ENCODE measurements around the gene TCF7L1.
A peak's percentile ranks its signal among the peaks of the same experiment; 100 is the strongest.

TCF7L1 gene

DNA sequence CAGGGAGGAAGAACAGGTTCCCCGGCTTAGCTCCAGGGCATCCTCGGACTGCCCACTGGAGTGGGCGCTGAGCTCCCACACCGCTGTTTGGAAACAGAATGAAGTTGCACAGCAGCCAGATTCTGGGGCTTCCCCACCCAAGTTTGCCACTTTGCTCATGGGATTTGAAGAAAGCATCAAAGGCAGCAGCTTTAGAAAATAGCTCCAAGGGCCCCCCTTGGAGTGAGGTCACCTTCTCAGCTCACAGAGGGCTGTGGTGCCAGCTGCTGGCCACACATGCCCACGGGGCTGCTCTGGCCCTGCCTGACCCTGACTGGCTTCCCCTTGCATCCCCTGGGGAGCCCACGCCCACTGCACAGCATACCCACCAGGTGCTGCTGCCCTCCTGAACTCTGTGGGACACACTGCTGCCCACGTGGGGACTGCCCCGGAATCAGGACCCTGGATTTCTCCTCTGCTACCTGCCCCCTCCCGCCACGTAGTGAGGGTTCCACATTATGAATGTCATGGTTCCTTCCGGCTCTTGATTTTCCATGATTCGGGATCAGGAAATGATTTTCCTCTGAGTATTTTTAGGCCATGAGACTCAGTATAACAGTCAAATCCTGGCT lies 124.3 kb downstream of the TCF7L1 start:
- DNase-seq: no peak

DNA sequence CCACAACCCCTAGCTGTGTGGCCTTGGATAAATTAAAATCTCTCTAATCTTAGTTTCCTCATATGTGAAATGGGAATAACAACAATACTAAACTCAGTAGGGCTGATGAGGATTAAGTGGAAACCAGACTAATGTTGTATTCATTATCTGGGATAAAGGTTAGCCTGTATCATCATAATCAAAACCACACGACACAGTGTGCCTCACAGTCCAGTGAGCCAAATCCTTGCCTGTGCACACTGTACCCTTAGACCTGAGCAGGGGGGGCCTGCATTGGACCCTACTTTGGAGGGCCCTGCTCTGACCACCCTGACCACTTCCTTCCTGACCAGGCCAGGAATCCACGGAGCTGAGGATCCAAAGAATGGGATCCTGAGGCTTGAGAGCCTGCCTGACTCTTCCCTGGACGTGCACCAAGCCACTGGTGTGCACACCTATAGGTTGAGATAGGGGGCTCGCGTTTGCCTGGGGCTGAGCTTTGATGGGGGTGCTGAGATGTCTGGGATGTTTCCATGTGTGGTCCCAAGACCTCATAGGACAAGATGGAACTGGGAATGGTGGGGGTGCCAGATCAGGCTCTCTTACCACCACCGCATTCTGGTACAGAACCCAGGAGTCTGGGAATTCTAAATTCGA lies 124.9 kb downstream of the TCF7L1 start:
- DNase-seq: no peak

DNA sequence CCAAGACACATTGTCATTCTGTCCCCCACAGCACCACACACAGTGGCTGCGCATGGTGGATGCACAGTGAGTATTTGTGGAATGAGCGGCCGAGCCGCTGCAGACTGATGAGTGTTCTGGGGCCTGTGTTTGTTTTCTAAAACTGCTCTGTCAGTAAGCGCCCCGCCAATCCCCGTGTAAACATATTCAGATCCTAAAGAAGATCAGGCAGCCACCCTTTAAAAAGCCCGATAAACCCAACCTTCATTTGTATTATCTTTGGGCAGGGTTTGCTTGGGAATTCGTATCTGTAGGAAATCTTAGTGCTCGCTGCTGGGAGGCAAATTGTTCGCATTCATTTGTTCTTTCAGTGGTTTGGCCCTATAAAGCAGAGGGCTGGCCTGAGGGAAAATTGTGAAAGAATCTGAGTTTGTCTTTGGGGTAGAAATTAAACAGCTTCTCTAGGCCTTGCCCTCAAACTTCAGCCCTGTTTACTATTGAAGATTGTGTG lies 126.0 kb downstream of the TCF7L1 start:
- no peak for DNase-seq

DNA sequence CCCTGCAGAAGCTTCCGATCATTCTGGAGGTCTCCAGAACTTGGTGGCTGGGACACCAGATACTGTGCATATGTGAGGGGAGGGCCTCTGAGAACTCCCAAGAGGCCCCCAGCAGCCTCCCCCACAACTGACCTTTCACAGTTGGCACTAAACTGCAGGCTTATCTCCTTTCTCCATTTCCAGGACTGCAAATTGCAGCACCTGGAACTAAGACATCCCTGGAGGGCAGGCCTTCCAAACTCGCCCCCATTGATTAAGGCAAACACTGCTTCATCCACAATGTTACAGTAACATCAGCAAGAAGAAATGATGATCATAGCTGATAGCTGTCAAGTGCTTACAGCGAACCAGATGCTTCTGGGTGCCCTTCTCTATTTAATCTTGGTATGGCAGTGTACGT lies 126.7 kb downstream of the TCF7L1 start:
- no peak for DNase-seq

DNA sequence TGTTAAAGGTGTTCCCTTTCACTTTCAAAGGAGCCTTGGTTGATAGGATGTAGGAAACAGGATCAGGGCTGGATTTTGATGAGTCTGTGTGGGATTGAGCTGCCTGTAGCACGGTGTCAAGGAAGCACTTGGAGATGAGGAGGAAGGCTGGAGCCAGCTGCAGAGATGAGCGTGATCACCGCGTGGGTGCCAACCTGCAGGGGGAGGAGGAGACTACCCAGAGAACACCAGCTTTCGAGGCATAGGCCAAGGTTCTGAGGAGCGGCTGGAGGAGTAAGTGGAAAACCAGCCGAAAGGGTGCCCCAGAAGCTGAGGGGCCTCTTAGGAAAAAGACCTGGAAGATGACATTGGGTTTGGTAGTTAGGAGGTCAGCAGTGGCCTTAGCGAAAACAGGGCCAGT lies 130.4 kb downstream of the TCF7L1 start:
- no peak for DNase-seq

DNA sequence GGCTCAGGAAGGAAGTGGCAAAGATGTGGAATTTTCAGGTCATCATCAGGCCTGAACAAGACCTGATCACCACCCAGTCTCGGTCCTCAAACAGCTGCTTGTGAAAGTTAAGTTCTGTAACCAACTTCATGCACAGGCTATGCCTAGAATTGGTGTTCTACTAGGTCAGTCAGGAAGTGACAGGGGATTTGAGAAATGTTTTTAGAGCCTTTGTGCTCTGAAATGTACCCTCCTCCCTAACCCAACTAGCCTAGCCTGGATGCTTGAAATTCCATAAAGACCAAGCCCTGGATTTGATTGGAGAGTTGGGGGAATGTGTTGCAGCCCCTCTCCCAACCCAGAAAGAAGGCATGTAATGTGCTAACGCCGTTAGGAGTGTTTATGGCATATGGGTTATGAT lies 131.3 kb downstream of the TCF7L1 start:
- no peak for DNase-seq

DNA sequence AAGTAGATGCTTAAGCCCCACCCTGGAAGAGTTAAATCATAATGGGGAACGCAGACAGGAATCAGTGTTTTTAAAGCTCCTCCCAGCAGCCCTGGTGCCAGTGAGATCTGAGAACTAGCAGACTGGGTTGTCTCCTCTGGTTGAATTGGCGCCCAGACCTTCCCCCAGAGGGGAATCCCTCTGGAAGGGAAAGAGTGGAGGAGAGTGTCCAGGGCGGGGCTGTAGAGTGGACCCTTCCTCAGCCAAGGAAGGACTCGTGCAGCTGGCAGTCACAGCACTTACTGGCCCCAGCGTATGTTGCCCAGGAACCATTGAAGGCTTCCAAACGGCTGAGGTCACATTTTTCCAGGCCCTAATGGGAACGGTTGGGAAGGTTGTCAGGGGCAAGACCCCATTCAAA lies 132.1 kb downstream of the TCF7L1 start:
- no peak for DNase-seq

DNA sequence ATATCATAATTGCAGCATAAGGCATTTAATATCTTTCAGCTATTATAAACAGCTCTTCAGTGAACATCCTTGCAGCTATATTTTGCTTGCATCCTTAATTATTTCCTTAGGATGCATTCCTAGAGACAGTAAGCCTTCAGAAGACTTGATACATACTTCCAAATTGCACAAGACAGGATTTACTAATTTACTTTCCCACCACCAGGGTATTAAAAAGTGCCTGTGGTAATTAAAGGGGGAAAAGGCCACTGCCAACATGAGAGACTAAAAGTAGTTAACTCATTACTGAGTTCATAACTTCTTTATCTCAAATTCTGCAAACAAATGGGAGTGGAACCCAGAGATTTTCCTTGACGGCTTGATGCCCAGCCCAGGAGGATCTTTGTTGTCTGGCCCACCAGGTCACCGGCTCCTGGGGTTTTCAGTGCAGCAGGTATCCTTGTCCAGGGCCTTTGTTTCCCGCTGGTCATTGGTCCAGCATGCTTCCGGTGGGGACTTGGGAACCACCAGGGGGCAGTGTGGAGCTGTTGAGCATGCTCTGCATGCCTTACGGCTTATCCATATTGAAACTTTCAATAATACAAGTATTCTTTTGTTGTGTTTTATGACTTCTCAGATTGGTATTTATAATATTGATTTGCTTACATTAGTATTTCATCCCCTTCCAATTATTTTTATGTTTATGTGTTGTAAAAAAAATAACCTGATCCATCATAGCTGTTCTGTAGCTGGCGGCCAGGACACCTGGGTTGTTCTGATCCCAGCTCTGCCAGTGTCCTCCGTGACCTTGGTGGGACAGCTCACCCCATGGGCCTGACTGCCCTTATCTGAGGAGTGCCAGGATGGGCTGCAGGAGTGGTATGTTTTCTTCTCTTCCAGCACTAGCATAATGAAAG lies 133.2 kb downstream of the TCF7L1 start:
- DNase-seq: peak; percentile 84

DNA sequence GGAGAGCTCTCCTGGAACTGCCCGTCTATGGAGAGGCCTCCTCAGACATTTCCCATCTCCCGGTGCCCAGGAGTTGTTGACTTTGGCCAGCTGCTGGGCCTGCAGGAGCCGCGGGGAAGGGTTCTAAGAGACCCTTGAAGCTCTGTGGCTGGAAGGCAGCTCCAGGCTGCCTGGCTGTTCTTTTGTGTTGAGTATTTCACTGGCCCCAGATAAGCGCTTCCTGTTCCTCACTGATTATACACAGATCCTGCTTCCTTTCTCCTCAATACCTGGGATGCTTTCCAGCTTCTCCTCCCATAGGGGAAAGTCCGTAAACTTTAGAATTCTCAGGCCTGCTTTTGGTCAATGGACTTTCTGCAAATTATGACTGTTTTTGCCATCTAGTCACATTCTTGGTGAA lies 136.8 kb downstream of the TCF7L1 start:
- no peak for DNase-seq

DNA sequence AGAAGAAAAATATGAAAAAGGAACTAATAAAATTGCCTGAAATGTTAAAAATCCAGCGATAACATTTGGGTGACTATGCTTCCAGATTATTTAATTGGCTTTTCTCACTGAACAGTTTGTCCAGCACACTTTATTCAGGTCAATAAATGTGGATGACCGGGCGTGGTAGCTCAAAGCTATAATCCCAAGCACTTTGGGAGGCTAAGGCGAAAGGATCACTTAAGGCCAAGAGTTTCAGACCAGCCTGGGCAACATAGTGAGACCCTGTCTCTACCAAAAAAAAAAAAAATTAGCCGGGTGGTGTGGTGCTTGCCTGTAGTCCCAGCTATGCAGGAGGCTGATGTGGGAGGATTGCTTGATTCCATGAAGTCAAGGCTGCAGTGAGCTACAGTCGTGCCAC lies 139.2 kb downstream of the TCF7L1 start:
- DNase-seq: no peak

DNA sequence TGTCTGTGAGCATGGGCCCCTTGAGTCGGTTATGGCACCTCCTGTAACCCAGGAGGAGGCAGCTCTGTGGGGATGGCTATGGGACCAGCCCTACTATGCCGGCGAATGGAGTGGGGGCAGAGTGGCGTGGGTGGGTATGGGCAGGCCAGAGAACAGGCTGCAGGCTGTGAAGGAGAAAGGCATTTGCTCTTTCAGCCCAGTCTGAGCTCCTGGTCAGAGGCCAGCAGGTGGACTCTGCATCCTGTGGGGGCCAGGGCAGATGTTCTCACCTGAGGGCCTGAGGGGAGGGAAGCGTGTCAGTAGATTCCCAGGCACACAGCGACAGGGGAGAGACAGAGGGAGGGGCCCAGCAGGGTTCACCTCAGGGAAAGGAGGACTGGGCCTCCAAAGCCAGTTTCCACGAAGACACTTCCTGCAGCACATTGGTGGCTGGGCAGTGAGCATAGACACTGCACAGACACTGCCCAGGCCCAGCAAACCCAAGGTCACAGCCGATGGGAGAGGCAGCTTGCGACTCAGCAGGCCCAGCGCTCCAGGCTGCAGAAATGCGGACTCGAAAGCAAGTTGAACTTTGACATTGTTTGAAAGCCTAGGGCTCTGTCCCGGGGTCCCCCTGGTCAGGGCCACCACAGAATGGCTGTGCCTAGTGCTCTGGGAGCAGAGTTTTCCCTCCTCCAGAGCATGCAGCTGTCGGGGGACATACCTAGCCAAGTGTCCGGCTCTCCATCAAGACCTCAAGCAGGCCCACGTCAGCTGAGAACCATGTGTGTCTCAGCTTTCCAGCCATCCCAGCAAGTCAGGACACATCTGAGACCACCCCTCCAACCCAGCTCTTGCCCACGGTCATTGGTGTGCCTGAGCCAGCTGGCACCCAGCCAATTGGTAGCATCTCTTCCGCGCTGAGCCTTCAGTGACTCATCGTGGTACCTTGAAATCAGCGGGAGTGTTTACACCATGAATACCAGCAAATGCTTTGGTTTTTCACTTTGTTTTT lies 140.8 kb downstream of the TCF7L1 start:
- no peak for DNase-seq

DNA sequence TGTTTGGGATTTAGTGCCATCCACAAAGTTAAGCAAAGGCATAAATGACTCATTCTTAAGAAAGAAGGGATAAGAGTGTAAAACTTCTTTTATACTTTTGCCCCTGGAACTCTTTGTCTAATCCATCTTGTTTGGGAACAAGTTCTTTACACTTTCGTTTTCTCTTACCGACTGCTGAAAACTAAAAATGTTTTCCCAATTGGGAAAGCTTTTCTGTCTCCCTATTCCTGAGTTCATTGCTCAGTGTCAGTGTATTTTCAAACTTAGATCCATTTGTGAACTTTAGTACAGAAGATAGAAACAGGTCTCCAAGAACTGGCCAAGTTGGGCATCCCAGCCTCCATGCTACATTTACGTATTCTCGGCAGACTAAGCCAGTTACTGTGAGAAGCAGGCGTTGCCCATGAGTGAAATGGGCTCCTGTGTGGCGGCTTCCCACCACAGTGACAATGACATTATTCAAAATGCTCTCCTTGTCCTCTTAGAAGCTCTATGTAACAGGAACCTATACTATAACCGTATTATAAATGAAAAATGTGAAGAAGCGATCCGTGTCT lies 142.9 kb downstream of the TCF7L1 start:
- DNase-seq: no peak

DNA sequence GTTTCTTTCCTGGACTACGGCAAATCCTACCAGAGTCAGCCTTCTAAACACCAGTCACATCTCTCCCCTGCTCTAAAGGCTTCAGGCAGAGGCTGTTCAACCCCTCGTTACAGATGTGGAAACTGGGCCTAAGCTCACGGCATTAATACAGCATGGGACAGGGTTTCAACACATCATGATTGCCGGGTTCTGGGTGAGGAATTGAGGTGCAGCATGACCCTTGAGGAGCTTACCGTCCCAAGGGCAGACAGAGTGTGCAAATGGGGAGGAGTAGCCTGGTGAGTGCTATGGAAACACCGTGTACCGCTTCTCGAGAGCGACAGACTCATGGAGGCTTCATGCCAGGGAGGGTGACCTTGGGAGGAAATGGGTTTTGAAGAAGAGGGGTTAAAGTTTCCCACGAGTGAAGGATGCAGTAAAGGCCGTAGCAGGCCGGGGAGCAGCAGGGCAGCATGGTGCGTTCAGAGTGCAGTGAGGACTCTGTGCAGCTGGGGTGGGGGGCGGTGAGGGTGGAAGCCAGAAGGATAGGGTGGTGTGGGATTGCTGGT lies 143.5 kb downstream of the TCF7L1 start:
- DNase-seq: no peak

DNA sequence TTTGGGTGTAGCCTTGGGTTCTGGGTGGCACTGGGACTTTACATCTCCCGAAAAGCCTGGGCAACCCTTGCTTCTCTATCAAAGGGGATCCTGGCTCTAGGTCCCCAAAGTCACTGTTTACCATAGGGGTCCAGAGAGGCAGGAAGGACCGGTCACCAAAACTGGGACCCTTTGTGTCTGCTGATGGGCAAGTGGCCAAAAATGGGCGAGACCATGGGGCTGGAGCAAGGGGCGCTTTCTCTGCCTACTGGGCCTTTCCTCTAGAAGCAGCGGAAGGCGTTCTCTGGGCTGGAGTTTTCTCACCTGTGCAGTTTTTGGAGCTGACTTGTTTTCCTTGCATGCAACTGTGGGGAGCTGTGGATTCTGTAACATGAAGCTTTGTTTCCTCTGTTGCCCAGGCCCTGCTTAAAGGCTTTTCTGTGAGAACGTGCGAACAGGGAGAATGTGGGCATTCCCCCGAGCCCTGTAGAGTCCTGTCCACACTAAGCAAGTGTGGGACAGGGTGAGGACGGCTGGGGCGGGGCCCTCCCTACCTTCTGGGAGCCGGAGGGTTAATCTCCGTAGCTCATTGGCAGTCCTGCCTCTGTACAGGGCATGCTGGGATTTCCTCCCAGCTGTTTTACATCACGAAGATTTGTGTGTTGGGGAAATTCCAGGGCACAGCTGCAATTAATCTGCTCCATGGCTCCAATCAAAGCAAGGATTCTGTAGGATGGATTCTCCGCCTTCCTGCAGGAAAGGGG lies 144.4 kb downstream of the TCF7L1 start:
- DNase-seq: no peak

DNA sequence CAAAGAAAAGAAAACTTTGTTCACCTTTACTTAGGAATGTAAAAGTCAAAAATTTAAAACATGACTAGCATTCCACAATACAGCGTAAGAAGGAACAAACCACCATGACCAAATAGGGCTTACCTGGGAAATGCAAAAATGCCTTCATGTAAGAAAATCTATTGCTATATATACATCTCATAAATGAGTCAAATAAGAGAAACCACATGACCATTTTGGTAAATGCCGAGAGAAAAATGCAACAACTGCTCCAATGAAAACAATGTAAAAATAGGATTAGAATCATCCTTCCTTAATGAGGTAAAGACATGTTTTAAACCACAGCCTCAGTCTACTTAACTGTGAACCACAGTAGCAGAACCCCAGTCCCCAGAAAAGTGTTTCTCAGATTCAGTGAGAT lies 145.2 kb downstream of the TCF7L1 start:
- DNase-seq: no peak

DNA sequence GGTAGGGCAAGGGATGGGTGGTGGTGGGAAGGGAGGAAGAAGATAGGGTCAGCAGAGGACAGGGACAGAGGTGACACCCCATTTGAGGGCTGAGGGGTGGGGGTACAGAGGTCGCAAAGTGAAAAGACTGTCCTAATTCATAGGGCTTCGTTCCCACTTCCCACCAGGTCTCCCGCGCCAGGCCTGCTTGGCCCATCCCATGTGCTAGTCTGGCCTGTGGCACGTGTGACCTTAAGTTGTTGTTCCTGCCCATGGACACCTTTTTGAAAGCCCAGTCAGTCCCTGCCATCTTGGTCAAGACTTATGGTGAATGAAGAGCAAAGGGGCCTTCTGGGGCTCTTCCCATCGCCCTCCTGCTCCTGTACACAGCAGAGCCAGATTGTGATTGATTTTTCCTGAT lies 148.4 kb downstream of the TCF7L1 start:
- no peak for DNase-seq

DNA sequence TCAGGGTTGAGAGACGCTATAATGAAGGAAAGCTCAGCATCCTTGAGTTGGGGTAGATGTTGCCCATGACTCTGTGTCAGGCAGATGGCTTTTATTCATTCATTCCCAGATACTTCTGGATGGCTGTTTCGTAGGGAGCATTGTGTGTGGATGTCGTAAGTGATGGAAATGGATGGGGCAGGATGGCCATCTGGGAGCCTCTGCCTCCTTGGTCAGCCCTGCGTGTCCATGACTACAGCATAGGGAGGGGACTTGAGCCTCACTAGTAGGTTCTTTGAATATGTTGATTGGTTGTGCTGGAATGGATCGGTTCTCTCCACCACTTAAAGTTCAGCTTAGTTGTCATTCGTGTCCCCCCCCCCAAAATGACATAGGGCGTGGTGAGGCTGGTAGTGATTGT lies 149.7 kb downstream of the TCF7L1 start:
- DNase-seq: no peak

DNA sequence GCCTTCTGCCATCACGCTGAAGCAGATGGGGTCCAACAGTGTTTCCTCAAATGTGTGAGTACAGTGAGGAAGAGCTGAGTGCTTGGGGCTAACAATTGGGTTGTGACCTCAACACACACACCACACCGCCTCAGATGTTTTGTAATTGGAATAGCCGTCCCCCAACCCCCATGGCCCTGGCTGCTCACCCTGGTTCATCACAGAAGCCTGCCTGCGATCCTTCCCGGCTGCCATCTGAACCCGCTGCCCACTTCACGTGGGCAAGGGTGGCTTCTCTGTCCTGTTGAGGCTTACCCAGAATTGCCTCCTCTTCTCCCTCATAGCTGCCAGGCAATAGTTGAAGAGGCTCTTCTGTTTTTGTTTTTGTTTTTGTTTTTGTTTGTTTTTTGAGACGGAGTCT lies 150.4 kb downstream of the TCF7L1 start:
- no peak for DNase-seq

DNA sequence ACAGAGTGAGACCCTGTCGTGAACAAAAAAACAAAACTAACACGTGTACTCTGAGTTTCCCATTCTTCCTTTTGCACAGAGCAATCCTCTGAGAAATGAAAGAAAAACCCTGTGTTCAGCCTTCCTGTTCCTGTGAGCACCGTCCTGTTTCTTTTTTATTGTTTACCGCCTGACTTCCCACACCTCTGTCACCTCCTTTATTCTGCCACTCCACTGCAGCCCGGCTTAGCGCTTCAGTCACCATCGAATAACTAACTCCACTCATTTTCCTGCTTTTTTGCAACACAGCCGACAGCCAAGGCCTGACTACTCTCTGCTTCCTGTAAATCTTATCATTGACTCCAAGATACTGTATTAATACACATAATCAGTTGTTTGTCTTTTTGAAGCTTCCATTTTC lies 153.7 kb downstream of the TCF7L1 start:
- DNase-seq: no peak

DNA sequence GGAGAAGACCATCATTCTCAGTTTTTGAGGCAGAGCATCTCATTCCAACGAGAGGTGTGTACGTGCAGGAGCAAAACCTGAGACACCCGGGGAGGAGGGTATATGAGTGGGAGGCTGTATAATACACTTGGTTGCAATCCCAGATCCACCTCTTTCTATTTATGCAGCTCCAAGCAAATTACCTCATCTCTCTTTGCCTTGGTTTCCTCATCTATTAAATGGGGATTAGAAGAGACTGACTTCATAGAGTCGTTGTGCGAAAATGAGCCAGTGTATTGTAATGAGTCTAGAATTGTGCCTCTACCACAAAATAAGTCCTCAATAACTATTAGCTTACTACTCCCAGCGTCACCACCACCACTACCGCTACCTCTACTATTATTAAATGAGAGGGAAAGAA lies 154.5 kb downstream of the TCF7L1 start:
- DNase-seq: no peak

DNA sequence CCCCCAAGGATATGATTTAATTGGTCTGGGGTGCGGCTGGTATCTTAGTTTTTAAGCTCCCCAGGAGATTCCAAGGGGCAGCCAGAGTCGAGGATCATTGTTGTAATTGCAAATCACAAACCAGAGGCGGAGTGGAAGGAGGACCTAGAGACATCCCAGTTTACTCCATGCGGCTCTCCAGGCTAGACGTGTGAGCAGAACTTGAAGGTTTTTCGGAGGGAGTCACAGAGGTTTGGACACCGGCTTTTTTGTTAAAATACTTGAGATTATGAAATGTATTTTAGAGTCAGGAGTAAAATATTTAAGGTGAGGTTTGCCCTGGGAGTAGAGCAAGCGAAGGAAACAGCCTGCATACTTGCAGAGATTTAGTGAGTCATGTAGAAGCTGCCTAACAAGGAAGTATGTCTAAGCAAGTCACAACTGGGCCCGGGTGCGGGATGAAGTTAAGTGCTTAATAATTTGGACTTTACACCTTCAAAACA lies 155.1 kb downstream of the TCF7L1 start:
- DNase-seq: no peak
